HCT116 (cell line): ENCODE results near the gene CDR2L.

Source experiments
- EZH2 ChIP-seq: fragments of 200-600 bp; sonication (generic); IDR thresholded peaks from 2 replicates; pipeline ENCODE4 v1.6.1; 2017; ENCODE audit warnings: antibody characterized with exemption, mixed run types
- POLR2AphosphoS5 ChIP-seq: IDR thresholded peaks from 2 replicates; pipeline ENCODE4 v1.6.1; 2011; ENCODE audit warnings: mild to moderate bottlenecking, low read depth, low read length, moderate library complexity
- TF ChIP-seq, protein P1 (sequence below), 3 experiments: fragments of 200-600 bp in 1 of 3; sonication (generic) in 1 of 3; IDR thresholded peaks in 2 of 3; conservative IDR thresholded peaks in 1 of 3; 2 replicates each; pipeline ENCODE4 v1.5.1; 2012 to 2017; ENCODE audit warnings: low read depth in 2 of 3, low read length in 2 of 3, antibody characterized with exemption in 1 of 3, borderline replicate concordance in 1 of 3, control low read depth in 1 of 3, mild to moderate bottlenecking in 1 of 3, mixed read lengths in 1 of 3, mixed run types in 1 of 3, moderate library complexity in 1 of 3; ENCODE audit not compliant: insufficient read depth in 1 of 3

DNA sequence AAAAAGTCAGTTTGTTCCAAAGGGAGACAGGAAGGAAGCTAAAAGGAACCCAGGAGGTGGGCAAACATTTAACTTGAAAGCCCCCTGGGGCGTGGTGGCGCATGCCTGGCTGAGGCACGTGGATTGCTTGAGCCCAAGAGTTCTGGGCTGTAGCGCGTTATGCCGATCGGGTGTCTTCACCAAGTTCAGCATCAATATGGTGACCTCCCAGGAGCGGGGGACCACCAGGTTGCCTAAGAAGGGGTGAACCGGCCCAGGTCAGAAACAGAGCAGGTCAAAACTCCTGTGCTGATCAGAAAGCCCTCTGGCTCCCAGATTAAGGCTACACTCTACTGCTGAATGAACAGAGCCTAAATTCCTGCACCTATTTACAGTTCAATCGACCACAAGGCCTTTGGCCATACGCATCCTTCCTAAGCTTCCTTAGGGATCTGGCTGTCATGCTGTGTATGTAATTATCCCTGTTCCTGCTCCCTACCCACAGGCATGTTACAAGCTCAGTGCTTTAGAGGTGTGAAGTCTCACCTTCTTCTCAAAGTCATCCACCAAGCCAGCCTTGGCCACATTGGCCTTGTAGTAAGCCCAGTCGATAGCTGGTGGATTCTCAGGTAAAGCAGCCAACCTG lies 54.3 kb downstream of the CDR2L start:
- TF ChIP-seq, protein P1, sequence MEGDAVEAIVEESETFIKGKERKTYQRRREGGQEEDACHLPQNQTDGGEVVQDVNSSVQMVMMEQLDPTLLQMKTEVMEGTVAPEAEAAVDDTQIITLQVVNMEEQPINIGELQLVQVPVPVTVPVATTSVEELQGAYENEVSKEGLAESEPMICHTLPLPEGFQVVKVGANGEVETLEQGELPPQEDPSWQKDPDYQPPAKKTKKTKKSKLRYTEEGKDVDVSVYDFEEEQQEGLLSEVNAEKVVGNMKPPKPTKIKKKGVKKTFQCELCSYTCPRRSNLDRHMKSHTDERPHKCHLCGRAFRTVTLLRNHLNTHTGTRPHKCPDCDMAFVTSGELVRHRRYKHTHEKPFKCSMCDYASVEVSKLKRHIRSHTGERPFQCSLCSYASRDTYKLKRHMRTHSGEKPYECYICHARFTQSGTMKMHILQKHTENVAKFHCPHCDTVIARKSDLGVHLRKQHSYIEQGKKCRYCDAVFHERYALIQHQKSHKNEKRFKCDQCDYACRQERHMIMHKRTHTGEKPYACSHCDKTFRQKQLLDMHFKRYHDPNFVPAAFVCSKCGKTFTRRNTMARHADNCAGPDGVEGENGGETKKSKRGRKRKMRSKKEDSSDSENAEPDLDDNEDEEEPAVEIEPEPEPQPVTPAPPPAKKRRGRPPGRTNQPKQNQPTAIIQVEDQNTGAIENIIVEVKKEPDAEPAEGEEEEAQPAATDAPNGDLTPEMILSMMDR (IDR thresholded peaks at IDR 0.05 in 2 of 3, conservative IDR thresholded peaks at IDR 0.05 in 1 of 3; ENCODE audit: borderline replicate concordance in 1 of 3, insufficient read depth in 1 of 3, low read depth in 2 of 3, low read length in 2 of 3): no peak
- TF ChIP-seq EZH2 (no peak), POLR2AphosphoS5 (no peak)
